GM12873 (cell line): ENCODE measurements around the gene PCDH9.

Experiments used
- CTCF ChIP-seq: IDR thresholded peaks from 2 replicates; pipeline ENCODE4 v1.5.1; 2012; ENCODE audit warnings: low read depth, mild to moderate bottlenecking, moderate library complexity, low read length, control low read depth; ENCODE audit not compliant: insufficient read depth; ENCODE audit errors: missing control alignments

PCDH9 gene

GRCh38 chr13:66537417-66537816 is 692.7 kb downstream of the PCDH9 start:
- no peak for TF ChIP-seq CTCF

- no peak for TF ChIP-seq CTCF
Measured at GRCh38 chr13:66536746-66537145, 693.4 kb downstream of the PCDH9 start.

GRCh38 chr13:66534561-66534960 is 695.6 kb downstream of the PCDH9 start:
- no peak for TF ChIP-seq CTCF

GRCh38 chr13:66532845-66533244 is 697.3 kb downstream of the PCDH9 start:
- TF ChIP-seq CTCF: no peak

GRCh38 chr13:66532146-66532545 is 698.0 kb downstream of the PCDH9 start:
- TF ChIP-seq CTCF: no peak

GRCh38 chr13:66530686-66531085 is 699.5 kb downstream of the PCDH9 start:
- no peak for TF ChIP-seq CTCF

GRCh38 chr13:66530158-66530557 is 700.0 kb downstream of the PCDH9 start:
- no peak for TF ChIP-seq CTCF
